ENCODE data around the gene POLR1A. TPM values are rescaled to one million over a fixed set of nuclear protein-coding genes. Genes with fewer than 3 reads are reported as not detected.

POLR1A gene
- total and polyA plus RNA-seq, 8 donors: 1.4 to 36.2 (median 5.5) TPM

DNA sequence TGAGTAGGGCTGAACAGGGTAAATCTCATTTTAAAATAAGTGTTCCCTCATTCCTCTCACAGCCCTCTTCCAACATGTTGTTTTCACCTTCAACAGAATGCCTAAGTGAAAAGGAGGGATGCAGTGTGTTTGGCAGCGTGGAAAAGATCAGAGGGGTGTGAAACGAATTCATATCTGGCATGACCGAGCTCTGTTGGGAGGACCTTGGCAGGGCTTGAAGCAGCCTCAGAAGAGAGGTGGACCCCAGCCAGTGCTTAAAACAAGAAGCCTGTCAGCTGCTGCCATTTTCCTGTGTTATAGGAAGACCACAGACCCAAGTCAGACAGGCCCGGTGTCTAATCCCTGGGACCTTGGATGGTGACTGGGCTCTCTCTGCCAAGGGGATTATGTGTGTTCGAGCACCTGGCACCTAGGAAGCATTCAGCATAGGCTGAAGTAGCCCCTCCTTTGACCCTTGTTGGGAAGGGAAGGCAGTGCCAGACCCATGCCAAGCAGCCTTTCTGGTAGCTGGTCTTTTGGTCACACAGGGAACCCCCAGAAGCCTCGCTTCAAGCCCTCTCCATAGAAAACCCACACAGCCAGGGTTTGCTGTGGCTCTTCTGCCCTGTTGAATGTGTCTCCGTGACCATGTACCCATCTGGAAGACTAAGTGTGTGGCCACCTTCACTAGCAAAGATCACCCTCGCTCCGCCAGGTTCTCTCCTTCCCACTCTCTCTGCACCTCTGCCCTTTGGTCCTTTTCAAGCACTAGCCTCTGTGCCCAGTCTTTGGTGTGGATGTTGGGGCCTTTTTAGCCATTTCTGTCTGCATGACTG lies 129.4 kb downstream of the POLR1A start:
- H3K9me3 ChIP-seq: peaks cover 0 to 5% (median 0%) of the 10 kb centered on the region in 4 donors
- peaks cover 10 to 43% (median 32%) of the 10 kb centered on the region in 4 donors for H3K4me1 ChIP-seq
- intact Hi-C loops (cut with DNase I; ENCODE audit: low total_unique reads): no loop called here
- DNase-seq: peak; percentile 31 to 65
- peak overlapping the region in 4 of 5 donors; percentile 7 to 34 (median 19) for H3K27ac ChIP-seq
- TF ChIP-seq POLR2AphosphoS5 (IDR thresholded peaks at IDR 0.05) (no peak), EP300 (IDR thresholded peaks at IDR 0.05) (no peak), POLR2A (IDR thresholded peaks at IDR 0.05) (no peak), CTCF (IDR thresholded peaks at IDR 0.05) (no peak)
- WGBS, 5 donors: 72 to 77% (median 75%) methylated on average over 9 of the region's 9 CpGs
- no peak overlapping the region for H3K4me3 ChIP-seq
- no peaks in the 10 kb centered on the region for H3K36me3 ChIP-seq
- H3K27me3 ChIP-seq: no peaks in the 10 kb centered on the region

GRCh38 chr2:85975581-85975980 lies 130.1 kb downstream of the POLR1A start:
- TF ChIP-seq POLR2AphosphoS5 (IDR thresholded peaks at IDR 0.05) (no peak), POLR2A (IDR thresholded peaks at IDR 0.05) (no peak), EP300 (IDR thresholded peaks at IDR 0.05) (no peak), CTCF (IDR thresholded peaks at IDR 0.05) (no peak)
- Histone ChIP-seq H3K27me3 (no peaks in the 10 kb centered on the region), H3K4me1 (peaks cover 10 to 43% (median 32%) of the 10 kb centered on the region in 4 donors), H3K4me3 (no peak overlapping the region), H3K36me3 (no peaks in the 10 kb centered on the region), H3K27ac (peak overlapping the region; percentile 5 to 34 (median 13)), H3K9me3 (peaks cover 0 to 5% (median 0%) of the 10 kb centered on the region in 4 donors)
- DNase-seq: peak in 1 of 2 donors; percentile 20
- WGBS, 5 donors: 49 to 64% (median 58%) methylated on average over 4 of the region's 4 CpGs
- intact Hi-C loops (cut with DNase I; ENCODE audit: low total_unique reads): no loop called here

DNA sequence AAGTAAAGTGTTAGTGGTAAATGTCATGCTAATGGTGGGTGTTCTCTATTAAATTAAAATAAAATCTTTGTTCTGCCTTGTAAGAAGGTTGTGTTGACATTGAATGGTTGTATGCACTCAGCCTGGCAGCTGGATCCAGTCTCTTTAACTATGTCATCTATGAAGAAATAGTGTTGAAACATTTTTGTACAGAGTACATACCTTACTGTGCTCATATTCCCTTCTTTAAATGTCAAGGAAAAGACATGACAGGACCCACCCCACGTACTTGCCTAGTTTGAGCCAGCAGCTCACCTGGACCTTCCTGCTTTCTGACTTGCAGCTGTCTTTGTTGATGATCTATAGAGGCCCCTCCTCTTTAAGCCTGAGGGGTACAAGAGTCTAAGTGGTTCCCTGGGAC lies 131.3 kb downstream of the POLR1A start:
- DNase-seq: peak in 1 of 2 donors; percentile 17
- Histone ChIP-seq H3K27ac (no peak overlapping the region), H3K27me3 (no peaks in the 10 kb centered on the region), H3K36me3 (no peaks in the 10 kb centered on the region), H3K9me3 (peaks cover 0 to 5% (median 0%) of the 10 kb centered on the region in 4 donors), H3K4me1 (peaks cover 10 to 40% (median 28%) of the 10 kb centered on the region in 4 donors), H3K4me3 (no peak overlapping the region)
- 75 to 88% (median 76%) methylated on average over 1 of the region's 1 CpG for WGBS, 5 donors
- intact Hi-C loops (cut with DNase I; ENCODE audit: low total_unique reads): no loop called here
- TF ChIP-seq CTCF (IDR thresholded peaks at IDR 0.05): no peak
- no peak for TF ChIP-seq POLR2A (IDR thresholded peaks at IDR 0.05)
- no peak for TF ChIP-seq POLR2AphosphoS5 (IDR thresholded peaks at IDR 0.05)
- no peak for TF ChIP-seq EP300 (IDR thresholded peaks at IDR 0.05)

DNA sequence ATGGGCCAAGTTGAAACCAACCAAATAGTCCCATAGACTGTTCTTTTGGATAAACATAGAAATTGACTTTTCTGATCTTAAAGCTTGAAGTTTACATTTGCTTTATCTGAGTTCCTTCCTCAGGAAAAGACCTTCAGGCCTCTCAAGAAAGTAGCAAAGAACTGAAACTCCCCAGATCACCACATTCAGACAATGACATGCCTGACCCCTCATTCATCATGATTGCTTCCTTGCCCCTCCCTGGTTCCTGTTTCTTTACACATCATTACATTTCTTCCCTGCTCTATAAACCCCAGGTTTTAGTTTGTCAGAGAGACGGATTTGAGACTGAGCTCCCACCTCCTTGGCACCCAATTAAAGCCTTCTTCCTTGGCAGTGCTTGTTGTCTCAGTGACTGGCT lies 133.3 kb downstream of the POLR1A start:
- Histone ChIP-seq H3K4me1 (peaks cover 10 to 23% (median 14%) of the 10 kb centered on the region in 4 donors), H3K36me3 (no peaks in the 10 kb centered on the region), H3K27me3 (no peaks in the 10 kb centered on the region), H3K9me3 (peaks cover 0 to 5% (median 0%) of the 10 kb centered on the region in 4 donors), H3K27ac (no peak overlapping the region), H3K4me3 (no peak overlapping the region)
- DNase-seq: no peak
- 28 to 87% (median 73%) methylated on average over 1 of the region's 1 CpG for WGBS, 5 donors
- TF ChIP-seq CTCF (IDR thresholded peaks at IDR 0.05) (no peak), POLR2A (IDR thresholded peaks at IDR 0.05) (no peak), EP300 (IDR thresholded peaks at IDR 0.05) (no peak), POLR2AphosphoS5 (IDR thresholded peaks at IDR 0.05) (no peak)
- intact Hi-C loops (cut with DNase I; ENCODE audit: low total_unique reads): no loop called here
